SK-N-SH (cell line): ENCODE data around the gene ANXA1. TPM values are rescaled to one million over a fixed set of nuclear protein-coding genes. Genes with fewer than 3 reads are reported as not detected.

Experiments
- CTCF ChIA-PET: fragments of 300-600, 350-600 bp; formaldehyde crosslinking; extraction: SDS; loops from one replicate; lab custom pipeline; 2021; lab: Yijun Ruan, JAX
- POLR2A ChIA-PET: fragments of 350-600 bp; sonication (Branson Sonifier 250); formaldehyde crosslinking; extraction: SDS; loops from one replicate; lab custom pipeline; 2020; ENCODE audit warnings: antibody characterized with exemption, inconsistent platforms; lab: Yijun Ruan, JAX
- DNase-seq: peaks from one replicate; pipeline ENCODE4 v3.0.0; 2012
- H2AFZ ChIP-seq: fragments of 200-600 bp; sonication (generic); 2 replicates; pipeline ENCODE4 v1.8.1; 2016; ENCODE audit warnings: antibody characterized with exemption, mild to moderate bottlenecking, low read depth
- H3F3A ChIP-seq: fragments of 200-600 bp; sonication (generic); replicated peaks from 2 replicates; pipeline ENCODE3; 2016; ENCODE audit warnings: antibody characterized with exemption, mild to moderate bottlenecking; ENCODE audit not compliant: insufficient read depth
- H3K27ac ChIP-seq, 2 experiments: fragments of 200-500 bp in 1 of 2; fragments of 200-600 bp in 1 of 2; sonication (Bioruptor generic) in 1 of 2; sonication (generic), shearing (Covaris generic) in 1 of 2; 2 replicates each; pipeline versions ENCODE4 v1.5.1 to v1.6.1; 2014 to 2016; ENCODE audit warnings: low read depth in 2 of 2, inconsistent platforms in 1 of 2, low read length in 1 of 2, mild to moderate bottlenecking in 1 of 2, mixed read lengths in 1 of 2
- H3K27me3 ChIP-seq: fragments of 200-600 bp; sonication (generic), shearing (Covaris generic); 2 replicates; pipeline ENCODE4 v1.6.1; 2016; ENCODE audit warnings: mixed run types; ENCODE audit not compliant: insufficient read depth
- H3K36me3 ChIP-seq, 2 experiments: fragments of 200-500 bp in 1 of 2; fragments of 200-600 bp in 1 of 2; sonication (Bioruptor generic) in 1 of 2; sonication (generic) in 1 of 2; replicated peaks in 1 of 2; 2 replicates each; pipeline versions ENCODE3 to v1.5.1; 2014 to 2016; ENCODE audit warnings: low read length in 1 of 2, mild to moderate bottlenecking in 1 of 2; ENCODE audit not compliant: insufficient read depth in 2 of 2, control insufficient read depth in 1 of 2
- H3K4me1 ChIP-seq, 2 experiments: fragments of 200-500 bp in 1 of 2; fragments of 200-600 bp in 1 of 2; sonication (Bioruptor generic) in 1 of 2; sonication (generic), shearing (Covaris generic) in 1 of 2; 2 replicates each; pipeline versions ENCODE4 v1.5.1 to v1.6.1; 2014 to 2016; ENCODE audit warnings: low read depth in 1 of 2, low read length in 1 of 2, mixed run types in 1 of 2; ENCODE audit not compliant: insufficient read depth in 2 of 2, control insufficient read depth in 1 of 2
- H3K4me2 ChIP-seq: fragments of 200-600 bp; sonication (generic), shearing (Covaris generic); 2 replicates; pipeline ENCODE4 v1.6.1; 2017; ENCODE audit warnings: mixed run types
- H3K4me3 ChIP-seq, 2 experiments: fragments of 200-500 bp in 1 of 2; fragments of 200-600 bp in 1 of 2; sonication (Bioruptor generic) in 1 of 2; sonication (generic), shearing (Covaris generic) in 1 of 2; 2 replicates each; pipeline versions ENCODE4 v1.5.1 to v1.8.1; 2014 to 2016; ENCODE audit warnings: low read depth in 2 of 2, inconsistent platforms in 1 of 2, low read length in 1 of 2, mild to moderate bottlenecking in 1 of 2, mixed read lengths in 1 of 2, moderate library complexity in 1 of 2
- H3K79me2 ChIP-seq: fragments of 200-600 bp; sonication (generic); 2 replicates; pipeline ENCODE4 v1.8.1; 2017; ENCODE audit warnings: mild to moderate bottlenecking; ENCODE audit not compliant: insufficient read depth
- H3K9ac ChIP-seq: fragments of 200-600 bp; sonication (generic); 2 replicates; pipeline ENCODE4 v1.6.1; 2017; ENCODE audit warnings: mixed run types
- H3K9me2 ChIP-seq: fragments of 200-600 bp; sonication (generic); 2 replicates; pipeline ENCODE4 v1.6.1; 2017; ENCODE audit warnings: mixed run types
- H3K9me3 ChIP-seq: fragments of 200-600 bp; sonication (generic); 2 replicates; pipeline ENCODE4 v1.6.1; 2017; ENCODE audit warnings: mixed run types, mild to moderate bottlenecking, moderate library complexity
- H4K20me1 ChIP-seq: fragments of 200-600 bp; sonication (generic); 2 replicates; pipeline ENCODE4 v1.6.1; 2017; ENCODE audit warnings: mild to moderate bottlenecking, mixed run types; ENCODE audit not compliant: insufficient read depth
- ELF1 ChIP-seq: IDR thresholded peaks from 2 replicates; pipeline ENCODE4 v1.4.0; 2012
- EP300 ChIP-seq, 2 experiments: IDR thresholded peaks; 2 replicates each; pipeline versions ENCODE4 v1.4.0 to v1.6.1; 2012; ENCODE audit warnings: borderline replicate concordance in 1 of 2, low read depth in 1 of 2, low read length in 1 of 2
- EZH2phosphoT487 ChIP-seq: fragments of 200-600 bp; sonication (generic); IDR thresholded peaks from 2 replicates; pipeline ENCODE4 v1.6.1; 2017; ENCODE audit warnings: low read depth, mixed run types, mild to moderate bottlenecking, antibody characterized with exemption, moderate library complexity, borderline replicate concordance
- FOXJ3 ChIP-seq: sonication (generic); formaldehyde crosslinking; IDR thresholded peaks from 2 replicates; pipeline ENCODE4 v1.5.1; 2020; ENCODE audit warnings: mild to moderate bottlenecking, missing genetic modification reagents
- FOXM1 ChIP-seq: IDR thresholded peaks from 2 replicates; pipeline ENCODE4 v1.4.0; 2012; ENCODE audit warnings: low read depth, mild to moderate bottlenecking
- MEF2A ChIP-seq: IDR thresholded peaks from 2 replicates; pipeline ENCODE4 v1.4.0; 2012; ENCODE audit warnings: low read depth, borderline replicate concordance
- RCOR1 ChIP-seq: fragments of 150-350 bp; IDR thresholded peaks from 2 replicates; pipeline ENCODE4 v1.6.1; 2017; ENCODE audit warnings: antibody characterized with exemption, low read length
- RFX5 ChIP-seq: IDR thresholded peaks from 2 replicates; pipeline ENCODE4 v1.6.1; 2012; ENCODE audit warnings: mild to moderate bottlenecking, improper control_type of control experiment, low read length
- TEAD4 ChIP-seq: IDR thresholded peaks from 2 replicates; pipeline ENCODE4 v1.4.0; 2012; ENCODE audit warnings: mild to moderate bottlenecking, borderline replicate concordance; ENCODE audit not compliant: insufficient read depth
- YY1 ChIP-seq: IDR thresholded peaks from 2 replicates; pipeline ENCODE4 v1.4.0; 2012; ENCODE audit warnings: low read depth, mild to moderate bottlenecking
- WGBS: methylation state at CpG from one replicate; pipeline ENCODE4 v1.1.6; 2017; ENCODE audit warnings: low lambda C conversion rate; 5-methylcytosine and 5-hydroxymethylcytosine counted together
- polyA plus RNA-seq, 3 experiments: library from polyadenylated mRNA; depleted of rRNA; stranded (reverse); fragments of >200 nt; gene quantifications; 2 replicates each; pipeline ENCODE4 v1.2.3, GENCODE V29; 2012
- TF ChIP-seq, protein P1 (sequence below): fragments of 200-600 bp; sonication (generic); IDR thresholded peaks from 2 replicates; pipeline ENCODE4 v1.6.1; 2017; ENCODE audit warnings: antibody characterized with exemption, mild to moderate bottlenecking, moderate library complexity
- TF ChIP-seq, protein P2 (sequence below): IDR thresholded peaks from 2 replicates; pipeline ENCODE4 v1.4.0; 2012; ENCODE audit warnings: low read depth
- TF ChIP-seq, protein P3 (sequence below): fragments of 150-350 bp; IDR thresholded peaks from 2 replicates; pipeline ENCODE4 v1.6.1; 2016; ENCODE audit warnings: mild to moderate bottlenecking, low read depth, low read length
- TF ChIP-seq, protein P4 (sequence below): IDR thresholded peaks from 2 replicates; pipeline ENCODE4 v1.4.0; 2012; ENCODE audit warnings: low read depth, borderline replicate concordance

ANXA1 gene
- polyA plus RNA-seq, 1 of the 3 experiments (the other 2 are of a cell fraction) = 443 TPM

DNA sequence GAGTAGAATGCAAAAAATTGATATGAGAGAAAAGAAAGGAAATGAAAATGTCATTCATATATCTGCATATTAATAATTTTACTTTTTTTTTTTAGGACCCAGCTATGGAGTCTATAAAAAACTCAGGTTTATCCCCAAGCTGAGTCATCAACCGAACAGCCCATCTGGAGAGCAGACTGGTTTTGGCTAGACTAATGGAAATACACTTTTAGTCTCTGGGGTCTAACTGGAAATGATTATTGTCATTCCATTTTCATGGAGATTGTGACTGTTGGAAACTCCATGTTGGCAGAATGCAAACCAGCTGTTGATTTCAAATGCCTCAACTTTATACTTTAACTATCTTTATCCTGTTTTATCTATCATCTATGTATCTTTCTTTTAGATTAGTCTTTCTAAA lies 28.7 kb downstream of the ANXA1 start (continued):
- TF ChIP-seq FOXM1 (no peak), TEAD4 (no peak), EZH2phosphoT487 (no peak), RFX5 (no peak), YY1 (0 out of 2 replicates have a peak, but pooled peaks have one; percentile 21)
- TF ChIP-seq, protein P1, sequence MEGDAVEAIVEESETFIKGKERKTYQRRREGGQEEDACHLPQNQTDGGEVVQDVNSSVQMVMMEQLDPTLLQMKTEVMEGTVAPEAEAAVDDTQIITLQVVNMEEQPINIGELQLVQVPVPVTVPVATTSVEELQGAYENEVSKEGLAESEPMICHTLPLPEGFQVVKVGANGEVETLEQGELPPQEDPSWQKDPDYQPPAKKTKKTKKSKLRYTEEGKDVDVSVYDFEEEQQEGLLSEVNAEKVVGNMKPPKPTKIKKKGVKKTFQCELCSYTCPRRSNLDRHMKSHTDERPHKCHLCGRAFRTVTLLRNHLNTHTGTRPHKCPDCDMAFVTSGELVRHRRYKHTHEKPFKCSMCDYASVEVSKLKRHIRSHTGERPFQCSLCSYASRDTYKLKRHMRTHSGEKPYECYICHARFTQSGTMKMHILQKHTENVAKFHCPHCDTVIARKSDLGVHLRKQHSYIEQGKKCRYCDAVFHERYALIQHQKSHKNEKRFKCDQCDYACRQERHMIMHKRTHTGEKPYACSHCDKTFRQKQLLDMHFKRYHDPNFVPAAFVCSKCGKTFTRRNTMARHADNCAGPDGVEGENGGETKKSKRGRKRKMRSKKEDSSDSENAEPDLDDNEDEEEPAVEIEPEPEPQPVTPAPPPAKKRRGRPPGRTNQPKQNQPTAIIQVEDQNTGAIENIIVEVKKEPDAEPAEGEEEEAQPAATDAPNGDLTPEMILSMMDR = no peak
- TF ChIP-seq, protein P2, sequence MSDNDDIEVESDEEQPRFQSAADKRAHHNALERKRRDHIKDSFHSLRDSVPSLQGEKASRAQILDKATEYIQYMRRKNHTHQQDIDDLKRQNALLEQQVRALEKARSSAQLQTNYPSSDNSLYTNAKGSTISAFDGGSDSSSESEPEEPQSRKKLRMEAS = 0 out of 2 replicates have a peak, but pooled peaks have one; percentile 15
- TF ChIP-seq, all 33 proteins: peak for 9

DNA sequence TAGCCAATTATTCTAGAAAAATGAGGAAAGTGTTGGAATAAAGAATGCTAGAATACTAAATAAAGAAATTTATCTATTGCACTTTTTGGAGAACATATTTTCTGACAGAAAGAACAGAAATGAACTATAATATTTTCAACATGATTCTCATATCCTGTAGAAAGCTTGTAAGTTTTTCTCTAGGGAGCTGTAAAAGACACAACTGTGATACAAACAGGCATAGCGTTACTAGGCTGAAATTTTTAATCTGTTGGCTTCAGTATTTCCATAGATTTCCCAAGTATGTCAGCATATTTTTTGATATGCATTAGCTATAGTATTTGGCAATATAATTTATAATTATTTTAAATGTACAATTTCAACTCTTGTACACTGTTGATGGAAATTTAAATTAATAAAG lies 31.3 kb downstream of the ANXA1 start:
- TF ChIP-seq, protein P3, sequence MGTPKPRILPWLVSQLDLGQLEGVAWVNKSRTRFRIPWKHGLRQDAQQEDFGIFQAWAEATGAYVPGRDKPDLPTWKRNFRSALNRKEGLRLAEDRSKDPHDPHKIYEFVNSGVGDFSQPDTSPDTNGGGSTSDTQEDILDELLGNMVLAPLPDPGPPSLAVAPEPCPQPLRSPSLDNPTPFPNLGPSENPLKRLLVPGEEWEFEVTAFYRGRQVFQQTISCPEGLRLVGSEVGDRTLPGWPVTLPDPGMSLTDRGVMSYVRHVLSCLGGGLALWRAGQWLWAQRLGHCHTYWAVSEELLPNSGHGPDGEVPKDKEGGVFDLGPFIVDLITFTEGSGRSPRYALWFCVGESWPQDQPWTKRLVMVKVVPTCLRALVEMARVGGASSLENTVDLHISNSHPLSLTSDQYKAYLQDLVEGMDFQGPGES = no peak
- TF ChIP-seq EP300 (IDR thresholded peaks at IDR 0.05; ENCODE audit: borderline replicate concordance in 1 of 2, low read depth in 1 of 2, low read length in 1 of 2) = no peak
- TF ChIP-seq, all 33 proteins: peak for 0
- Histone ChIP-seq H3K27ac (no peak overlapping the region), H3K36me3 (no peaks in the 10 kb centered on the region), H3F3A (peaks cover 10% of the 10 kb centered on the region), H3K9ac (no peak overlapping the region), H3K9me3 (no peaks in the 10 kb centered on the region), H3K4me2 (no peak overlapping the region), H3K4me3 (no peak overlapping the region), H3K79me2 (no peaks in the 10 kb centered on the region), H4K20me1 (no peaks in the 10 kb centered on the region), H2AFZ (no peak overlapping the region), H3K9me2 (no peaks in the 10 kb centered on the region), H3K4me1 (peaks cover 0 to 29% of the 10 kb centered on the region in 2 experiments; a peak in 2 of 4 replicates), H3K27me3 (no peaks in the 10 kb centered on the region)
- POLR2A ChIA-PET = no interaction called here
- CTCF ChIA-PET = interaction anchor here (1.1 to 2.2 kb wide), 5 partner anchors 11 to 357 kb away, joined by 3 to 9 read pairs (median 4); no protein-coding TSS in a partner anchor
- 74% methylated on average over 1 of the region's 1 CpG for WGBS
- DNase-seq = no peak

DNA sequence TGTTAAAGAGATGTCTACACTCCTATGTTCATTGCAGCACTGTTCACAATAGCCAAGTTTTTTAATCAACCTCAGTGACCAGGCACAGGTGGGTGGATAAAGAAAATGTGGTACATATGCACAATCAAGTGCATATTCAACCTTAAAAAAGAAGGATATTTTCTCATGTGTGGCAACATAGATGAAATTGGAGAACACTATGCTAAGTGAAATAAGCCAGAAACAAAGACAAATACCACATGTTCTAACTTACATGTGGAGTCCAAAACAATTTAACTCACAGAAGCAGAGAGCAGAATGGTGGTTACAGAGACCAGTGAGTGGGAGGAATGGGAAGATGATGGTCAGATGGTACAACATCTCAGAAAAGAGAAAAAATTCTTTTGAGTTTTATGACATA lies 31.8 kb downstream of the ANXA1 start:
- TF ChIP-seq ELF1 = no peak
- no peak for TF ChIP-seq RCOR1
- TF ChIP-seq MEF2A = no peak
- no peak for TF ChIP-seq FOXJ3 (CRISPR knock-in tag)
- TF ChIP-seq, protein P4, sequence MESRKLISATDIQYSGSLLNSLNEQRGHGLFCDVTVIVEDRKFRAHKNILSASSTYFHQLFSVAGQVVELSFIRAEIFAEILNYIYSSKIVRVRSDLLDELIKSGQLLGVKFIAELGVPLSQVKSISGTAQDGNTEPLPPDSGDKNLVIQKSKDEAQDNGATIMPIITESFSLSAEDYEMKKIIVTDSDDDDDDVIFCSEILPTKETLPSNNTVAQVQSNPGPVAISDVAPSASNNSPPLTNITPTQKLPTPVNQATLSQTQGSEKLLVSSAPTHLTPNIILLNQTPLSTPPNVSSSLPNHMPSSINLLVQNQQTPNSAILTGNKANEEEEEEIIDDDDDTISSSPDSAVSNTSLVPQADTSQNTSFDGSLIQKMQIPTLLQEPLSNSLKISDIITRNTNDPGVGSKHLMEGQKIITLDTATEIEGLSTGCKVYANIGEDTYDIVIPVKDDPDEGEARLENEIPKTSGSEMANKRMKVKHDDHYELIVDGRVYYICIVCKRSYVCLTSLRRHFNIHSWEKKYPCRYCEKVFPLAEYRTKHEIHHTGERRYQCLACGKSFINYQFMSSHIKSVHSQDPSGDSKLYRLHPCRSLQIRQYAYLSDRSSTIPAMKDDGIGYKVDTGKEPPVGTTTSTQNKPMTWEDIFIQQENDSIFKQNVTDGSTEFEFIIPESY = no peak
- no peak for DNase-seq
- Histone ChIP-seq H3K9me2 (no peaks in the 10 kb centered on the region), H3K4me1 (peaks cover 0 to 29% of the 10 kb centered on the region in 2 experiments; a peak in 2 of 4 replicates), H3K27me3 (no peaks in the 10 kb centered on the region), H3K27ac (no peak overlapping the region), H3K9me3 (no peaks in the 10 kb centered on the region), H3K9ac (no peak overlapping the region), H3F3A (peaks cover 10% of the 10 kb centered on the region), H2AFZ (no peak overlapping the region), H4K20me1 (no peaks in the 10 kb centered on the region), H3K36me3 (no peaks in the 10 kb centered on the region), H3K79me2 (no peaks in the 10 kb centered on the region), H3K4me2 (no peak overlapping the region), H3K4me3 (no peak overlapping the region)
- ChIA-PET POLR2A (no interaction called here), CTCF (interaction anchor here (0.7 to 1.6 kb wide), 6 partner anchors 11 to 357 kb away, joined by 3 to 6 read pairs (median 3); no protein-coding TSS in a partner anchor)
